ENCODE data around the gene MPZL3. TPM values are rescaled to one million over a fixed set of nuclear protein-coding genes. Genes with fewer than 3 reads are reported as not detected.

Gene MPZL3
- total RNA-seq, 1 donor from 2014 or later, result 1.0 TPM

GRCh38 chr11:118286545-118286944 is 34.4 kb upstream of the MPZL3 start:
- Histone ChIP-seq H3K9ac (ENCODE audit: low read depth in 1 of 3, low read length in 3 of 3) (no peak overlapping the region), H3K36me3 (ENCODE audit: control insufficient read depth in 3 of 3, insufficient read depth in 3 of 3, low read length in 3 of 3) (no peaks in the 10 kb centered on the region), H3K9me3 (ENCODE audit: control insufficient read depth in 3 of 3, low read length in 3 of 3) (no peaks in the 10 kb centered on the region), H3K4me3 (ENCODE audit: low read length in 3 of 3) (no peak overlapping the region), H3K4me1 (ENCODE audit: control insufficient read depth in 3 of 3, insufficient read depth in 3 of 3, low read length in 3 of 3) (no peaks in the 10 kb centered on the region), H3K27me3 (ENCODE audit: control insufficient read depth in 3 of 3, insufficient read depth in 3 of 3, low read length in 3 of 3) (peaks cover 0 to 2% (median 0%) of the 10 kb centered on the region in 3 donors), H3K27ac (ENCODE audit: low read depth, low read length) (no peak overlapping the region)

- no peaks in the 10 kb centered on the region for H3K9me3 ChIP-seq (ENCODE audit: control insufficient read depth in 3 of 3, low read length in 3 of 3)
- no peaks in the 10 kb centered on the region for H3K4me1 ChIP-seq (ENCODE audit: control insufficient read depth in 3 of 3, insufficient read depth in 3 of 3, low read length in 3 of 3)
- no peaks in the 10 kb centered on the region for H3K36me3 ChIP-seq (ENCODE audit: control insufficient read depth in 3 of 3, insufficient read depth in 3 of 3, low read length in 3 of 3)
- H3K9ac ChIP-seq (ENCODE audit: low read depth in 1 of 3, low read length in 3 of 3), result no peak overlapping the region
- H3K27ac ChIP-seq (ENCODE audit: low read depth, low read length), result no peak overlapping the region
- H3K4me3 ChIP-seq (ENCODE audit: low read length in 3 of 3), result no peak overlapping the region
- H3K27me3 ChIP-seq (ENCODE audit: control insufficient read depth in 3 of 3, insufficient read depth in 3 of 3, low read length in 3 of 3), result peaks cover 0 to 4% (median 0%) of the 10 kb centered on the region in 3 donors
Observed at GRCh38 chr11:118283756-118284350, 31.7 kb upstream of the MPZL3 start.

GRCh38 chr11:118283037-118283636 is 31.0 kb upstream of the MPZL3 start:
- Histone ChIP-seq H3K4me3 (ENCODE audit: low read length in 3 of 3) (no peak overlapping the region), H3K27me3 (ENCODE audit: control insufficient read depth in 3 of 3, insufficient read depth in 3 of 3, low read length in 3 of 3) (peaks cover 0 to 4% (median 0%) of the 10 kb centered on the region in 3 donors), H3K9me3 (ENCODE audit: control insufficient read depth in 3 of 3, low read length in 3 of 3) (no peaks in the 10 kb centered on the region), H3K27ac (ENCODE audit: low read depth, low read length) (no peak overlapping the region), H3K9ac (ENCODE audit: low read depth in 1 of 3, low read length in 3 of 3) (no peak overlapping the region), H3K36me3 (ENCODE audit: control insufficient read depth in 3 of 3, insufficient read depth in 3 of 3, low read length in 3 of 3) (no peaks in the 10 kb centered on the region), H3K4me1 (ENCODE audit: control insufficient read depth in 3 of 3, insufficient read depth in 3 of 3, low read length in 3 of 3) (no peaks in the 10 kb centered on the region)

- H3K9me3 ChIP-seq (ENCODE audit: control insufficient read depth in 3 of 3, low read length in 3 of 3), result no peaks in the 10 kb centered on the region
- no peak overlapping the region for H3K9ac ChIP-seq (ENCODE audit: low read depth in 1 of 3, low read length in 3 of 3)
- H3K27ac ChIP-seq (ENCODE audit: low read depth, low read length), result no peak overlapping the region
- H3K27me3 ChIP-seq (ENCODE audit: control insufficient read depth in 3 of 3, insufficient read depth in 3 of 3, low read length in 3 of 3), result peaks cover 0 to 4% (median 0%) of the 10 kb centered on the region in 3 donors
- H3K4me1 ChIP-seq (ENCODE audit: control insufficient read depth in 3 of 3, insufficient read depth in 3 of 3, low read length in 3 of 3), result no peaks in the 10 kb centered on the region
- no peak overlapping the region for H3K4me3 ChIP-seq (ENCODE audit: low read length in 3 of 3)
- no peaks in the 10 kb centered on the region for H3K36me3 ChIP-seq (ENCODE audit: control insufficient read depth in 3 of 3, insufficient read depth in 3 of 3, low read length in 3 of 3)
Observed at GRCh38 chr11:118282606-118283005, 30.4 kb upstream of the MPZL3 start.

GRCh38 chr11:118281284-118281683 is 29.1 kb upstream of the MPZL3 start:
- Histone ChIP-seq H3K4me3 (ENCODE audit: low read length in 3 of 3) (no peak overlapping the region), H3K9ac (ENCODE audit: low read depth in 1 of 3, low read length in 3 of 3) (no peak overlapping the region), H3K9me3 (ENCODE audit: control insufficient read depth in 3 of 3, low read length in 3 of 3) (no peaks in the 10 kb centered on the region), H3K4me1 (ENCODE audit: control insufficient read depth in 3 of 3, insufficient read depth in 3 of 3, low read length in 3 of 3) (no peaks in the 10 kb centered on the region), H3K36me3 (ENCODE audit: control insufficient read depth in 3 of 3, insufficient read depth in 3 of 3, low read length in 3 of 3) (no peaks in the 10 kb centered on the region), H3K27me3 (ENCODE audit: control insufficient read depth in 3 of 3, insufficient read depth in 3 of 3, low read length in 3 of 3) (peaks cover 0 to 7% (median 2%) of the 10 kb centered on the region in 3 donors), H3K27ac (ENCODE audit: low read depth, low read length) (no peak overlapping the region)

DNA sequence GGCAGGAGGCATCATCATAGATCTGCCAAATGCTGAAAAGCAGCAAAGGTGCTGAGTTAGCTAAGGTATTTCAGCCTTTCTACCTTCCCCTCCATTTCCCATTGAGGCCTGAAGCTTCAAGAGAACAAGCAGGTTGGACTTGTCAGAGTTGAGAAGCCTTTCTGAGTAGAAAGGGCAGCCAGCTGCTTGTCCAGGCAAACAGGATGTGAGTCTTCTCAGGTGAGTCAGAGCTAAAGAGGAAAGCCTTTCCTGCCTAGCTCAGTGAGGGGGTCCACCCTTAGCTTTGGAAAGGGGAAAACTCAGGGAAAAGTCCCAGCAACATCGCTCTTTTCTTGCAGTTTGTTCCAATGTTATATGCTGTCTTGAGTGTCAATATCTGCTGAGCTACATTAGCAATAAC is 25.1 kb upstream of the MPZL3 start:
- H3K27ac ChIP-seq (ENCODE audit: low read depth, low read length), result peak overlapping the region; percentile 23
- H3K4me1 ChIP-seq (ENCODE audit: control insufficient read depth in 3 of 3, insufficient read depth in 3 of 3, low read length in 3 of 3), result no peaks in the 10 kb centered on the region
- H3K36me3 ChIP-seq (ENCODE audit: control insufficient read depth in 3 of 3, insufficient read depth in 3 of 3, low read length in 3 of 3), result no peaks in the 10 kb centered on the region
- no peak overlapping the region for H3K4me3 ChIP-seq (ENCODE audit: low read length in 3 of 3)
- no peak overlapping the region for H3K9ac ChIP-seq (ENCODE audit: low read depth in 1 of 3, low read length in 3 of 3)
- H3K27me3 ChIP-seq (ENCODE audit: control insufficient read depth in 3 of 3, insufficient read depth in 3 of 3, low read length in 3 of 3), result peaks cover 5 to 17% (median 11%) of the 10 kb centered on the region in 3 donors
- no peaks in the 10 kb centered on the region for H3K9me3 ChIP-seq (ENCODE audit: control insufficient read depth in 3 of 3, low read length in 3 of 3)

DNA sequence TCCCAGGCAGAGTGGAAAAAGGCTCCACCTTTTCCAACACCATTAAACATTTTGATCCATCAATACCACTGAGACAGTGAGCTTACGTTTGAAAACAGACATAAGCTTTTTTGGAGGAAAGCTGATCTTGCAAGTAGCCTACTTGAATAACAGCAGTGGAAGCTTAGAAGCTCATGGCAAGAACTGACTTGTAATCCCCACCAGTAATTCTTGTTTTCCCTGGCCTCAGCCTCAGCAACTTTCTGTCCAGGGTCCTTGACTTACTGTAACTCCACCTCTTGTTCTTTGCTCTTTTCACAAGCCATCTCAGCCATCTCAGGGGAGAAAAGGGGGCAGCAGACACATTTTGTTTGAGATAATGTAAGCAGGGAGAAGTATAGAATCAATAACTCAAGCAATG is 24.3 kb upstream of the MPZL3 start:
- Histone ChIP-seq H3K27ac (ENCODE audit: low read depth, low read length) (no peak overlapping the region), H3K9me3 (ENCODE audit: control insufficient read depth in 3 of 3, low read length in 3 of 3) (no peaks in the 10 kb centered on the region), H3K27me3 (ENCODE audit: control insufficient read depth in 3 of 3, insufficient read depth in 3 of 3, low read length in 3 of 3) (peaks cover 5 to 17% (median 11%) of the 10 kb centered on the region in 3 donors), H3K4me3 (ENCODE audit: low read length in 3 of 3) (no peak overlapping the region), H3K4me1 (ENCODE audit: control insufficient read depth in 3 of 3, insufficient read depth in 3 of 3, low read length in 3 of 3) (no peaks in the 10 kb centered on the region), H3K36me3 (ENCODE audit: control insufficient read depth in 3 of 3, insufficient read depth in 3 of 3, low read length in 3 of 3) (no peaks in the 10 kb centered on the region), H3K9ac (ENCODE audit: low read depth in 1 of 3, low read length in 3 of 3) (no peak overlapping the region)

- peaks cover 5 to 17% (median 11%) of the 10 kb centered on the region in 3 donors for H3K27me3 ChIP-seq (ENCODE audit: control insufficient read depth in 3 of 3, insufficient read depth in 3 of 3, low read length in 3 of 3)
- H3K27ac ChIP-seq (ENCODE audit: low read depth, low read length), result peak overlapping the region; percentile 54
- H3K9me3 ChIP-seq (ENCODE audit: control insufficient read depth in 3 of 3, low read length in 3 of 3), result no peaks in the 10 kb centered on the region
- H3K4me1 ChIP-seq (ENCODE audit: control insufficient read depth in 3 of 3, insufficient read depth in 3 of 3, low read length in 3 of 3), result no peaks in the 10 kb centered on the region
- H3K4me3 ChIP-seq (ENCODE audit: low read length in 3 of 3), result no peak overlapping the region
- no peaks in the 10 kb centered on the region for H3K36me3 ChIP-seq (ENCODE audit: control insufficient read depth in 3 of 3, insufficient read depth in 3 of 3, low read length in 3 of 3)
- no peak overlapping the region for H3K9ac ChIP-seq (ENCODE audit: low read depth in 1 of 3, low read length in 3 of 3)
Observed at GRCh38 chr11:118275176-118275575, 23.0 kb upstream of the MPZL3 start.

- Histone ChIP-seq H3K9ac (ENCODE audit: low read depth in 1 of 3, low read length in 3 of 3) (no peak overlapping the region), H3K9me3 (ENCODE audit: control insufficient read depth in 3 of 3, low read length in 3 of 3) (no peaks in the 10 kb centered on the region), H3K27ac (ENCODE audit: low read depth, low read length) (peak overlapping the region; percentile 48), H3K4me3 (ENCODE audit: low read length in 3 of 3) (no peak overlapping the region), H3K36me3 (ENCODE audit: control insufficient read depth in 3 of 3, insufficient read depth in 3 of 3, low read length in 3 of 3) (no peaks in the 10 kb centered on the region), H3K27me3 (ENCODE audit: control insufficient read depth in 3 of 3, insufficient read depth in 3 of 3, low read length in 3 of 3) (peaks cover 7 to 16% (median 11%) of the 10 kb centered on the region in 3 donors), H3K4me1 (ENCODE audit: control insufficient read depth in 3 of 3, insufficient read depth in 3 of 3, low read length in 3 of 3) (no peaks in the 10 kb centered on the region)
Observed at GRCh38 chr11:118274186-118274585, 22.0 kb upstream of the MPZL3 start.

DNA sequence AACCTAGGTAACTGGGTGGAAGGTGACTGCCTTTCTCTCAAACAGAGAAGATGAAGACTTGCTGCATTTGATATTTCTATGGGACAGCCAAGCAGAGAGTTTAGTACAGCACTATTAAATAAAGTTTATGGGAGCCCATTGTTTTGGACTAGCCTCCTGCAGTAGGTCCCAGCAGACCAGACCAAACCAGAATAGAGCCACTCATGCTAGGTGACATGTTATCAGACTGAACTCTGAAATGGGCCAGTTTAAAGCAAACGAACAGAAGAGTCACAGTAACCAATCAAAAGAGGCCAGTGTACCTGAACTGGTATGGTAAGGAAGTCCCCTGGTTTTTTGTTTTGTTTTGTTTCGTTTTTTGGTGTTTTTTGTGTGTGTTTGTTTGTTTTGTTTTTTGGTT is 19.8 kb upstream of the MPZL3 start:
- Histone ChIP-seq H3K4me3 (ENCODE audit: low read length in 3 of 3) (no peak overlapping the region), H3K9me3 (ENCODE audit: control insufficient read depth in 3 of 3, low read length in 3 of 3) (no peaks in the 10 kb centered on the region), H3K27me3 (ENCODE audit: control insufficient read depth in 3 of 3, insufficient read depth in 3 of 3, low read length in 3 of 3) (peaks cover 7 to 16% (median 11%) of the 10 kb centered on the region in 3 donors), H3K9ac (ENCODE audit: low read depth in 1 of 3, low read length in 3 of 3) (no peak overlapping the region), H3K4me1 (ENCODE audit: control insufficient read depth in 3 of 3, insufficient read depth in 3 of 3, low read length in 3 of 3) (no peaks in the 10 kb centered on the region), H3K27ac (ENCODE audit: low read depth, low read length) (no peak overlapping the region), H3K36me3 (ENCODE audit: control insufficient read depth in 3 of 3, insufficient read depth in 3 of 3, low read length in 3 of 3) (no peaks in the 10 kb centered on the region)
